IPS-20b (cell line): ENCODE results near the gene TXLNG.

Experiments
- H3K27ac ChIP-seq: one replicate; pipeline ENCODE4 v1.5.1; 2013; ENCODE audit warnings: low read length
- H3K27me3 ChIP-seq: 2 replicates; pipeline ENCODE4 v1.6.1; 2013; ENCODE audit warnings: mild to moderate bottlenecking, low read length, inconsistent platforms; ENCODE audit not compliant: insufficient read depth
- H3K36me3 ChIP-seq: 2 replicates; pipeline ENCODE4 v1.6.1; 2013; ENCODE audit warnings: low read depth, mild to moderate bottlenecking, inconsistent platforms, low read length, moderate library complexity; ENCODE audit not compliant: insufficient read depth
- H3K4me1 ChIP-seq: 2 replicates; pipeline ENCODE4 v1.6.1; 2013; ENCODE audit warnings: mild to moderate bottlenecking, control low read depth, inconsistent platforms, low read length, moderate library complexity; ENCODE audit not compliant: insufficient read depth
- H3K4me3 ChIP-seq: 2 replicates; pipeline ENCODE4 v1.5.1; 2013; ENCODE audit warnings: mild to moderate bottlenecking, low read length, inconsistent platforms
- H3K9ac ChIP-seq: 2 replicates; pipeline ENCODE4 v1.6.1; 2013; ENCODE audit warnings: low read depth, mild to moderate bottlenecking, inconsistent platforms, low read length, moderate library complexity
- H3K9me3 ChIP-seq: 2 replicates; pipeline ENCODE4 v1.6.1; 2013; ENCODE audit warnings: mild to moderate bottlenecking, low read depth, low read length, inconsistent platforms; ENCODE audit not compliant: insufficient read depth

The TXLNG gene

DNA sequence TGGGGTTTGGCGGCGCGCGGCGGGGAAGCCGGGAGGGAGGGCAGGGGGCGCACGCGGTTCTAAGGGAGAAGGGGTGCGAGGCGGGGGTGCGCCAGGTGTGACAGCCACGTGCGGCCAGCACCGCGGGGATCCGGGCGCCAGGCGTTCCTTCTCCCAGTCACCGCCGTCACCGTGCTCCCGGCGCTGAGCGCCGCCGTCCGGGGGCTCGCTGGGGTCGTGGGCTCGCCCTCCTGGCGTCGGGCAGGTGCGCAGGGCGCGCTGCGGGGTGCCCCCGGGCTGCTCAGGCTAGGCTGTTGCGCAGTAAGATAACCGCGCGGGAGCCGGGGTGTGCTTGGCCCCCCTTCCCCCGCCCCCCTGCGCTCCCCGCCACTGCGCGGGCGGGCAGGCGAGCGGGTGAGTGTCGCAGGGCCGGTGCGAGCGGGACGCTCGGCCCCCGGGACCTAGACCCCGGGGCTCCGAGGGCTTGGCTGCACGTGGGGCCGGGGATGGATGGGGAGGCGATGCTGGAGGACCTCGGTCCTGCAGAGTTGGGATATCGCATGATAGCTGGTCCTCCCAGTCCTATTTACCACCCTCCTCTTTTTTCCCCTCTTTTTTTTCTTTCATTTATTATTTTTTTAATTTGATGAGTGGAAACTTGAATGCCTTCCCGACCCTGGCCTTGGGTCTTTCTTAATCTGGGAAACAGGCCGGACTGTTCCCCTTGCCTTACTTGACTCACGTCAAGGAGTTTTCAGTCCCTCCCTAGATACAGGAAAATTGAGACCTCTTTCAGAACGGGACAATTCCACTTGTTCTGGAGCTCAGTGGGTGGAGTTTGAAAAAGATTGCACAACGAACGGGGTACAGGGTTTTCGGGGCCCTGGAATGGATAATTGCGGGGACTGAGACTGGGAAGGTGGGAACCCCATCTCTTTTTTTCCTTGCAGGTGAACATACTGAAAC, 797 bp downstream of the TXLNG start:
- Histone ChIP-seq H3K36me3 (peaks cover 29% of the 10 kb centered on the region; the same call in 1 of the 2 replicates), H3K9me3 (no peaks in the 10 kb centered on the region), H3K4me1 (peaks cover 4% of the 10 kb centered on the region; the same call in 1 of the 2 replicates), H3K27ac (no peak overlapping the region), H3K27me3 (no peaks in the 10 kb centered on the region), H3K4me3 (peak overlapping the region; percentile 96), H3K9ac (peak overlapping the region; percentile 74; the same call in 1 of the 2 replicates)

- Histone ChIP-seq H3K4me1 (peaks cover 4% of the 10 kb centered on the region; the same call in 1 of the 2 replicates), H3K9ac (no peak overlapping the region), H3K36me3 (peaks cover 38% of the 10 kb centered on the region; the same call in 1 of the 2 replicates), H3K4me3 (no peak overlapping the region; the same call in 1 of the 2 replicates), H3K27ac (no peak overlapping the region), H3K9me3 (no peaks in the 10 kb centered on the region), H3K27me3 (no peaks in the 10 kb centered on the region)
Measured at GRCh38 chrX:16788477-16788876, 2.2 kb downstream of the TXLNG start.

GRCh38 chrX:16796298-16796697, 10.0 kb downstream of the TXLNG start:
- Histone ChIP-seq H3K27ac (no peak overlapping the region), H3K36me3 (peaks cover 33% of the 10 kb centered on the region), H3K4me3 (no peak overlapping the region), H3K9me3 (no peaks in the 10 kb centered on the region), H3K27me3 (no peaks in the 10 kb centered on the region), H3K4me1 (no peaks in the 10 kb centered on the region), H3K9ac (no peak overlapping the region)

- no peak overlapping the region for H3K4me3 ChIP-seq
- no peaks in the 10 kb centered on the region for H3K27me3 ChIP-seq
- H3K4me1 ChIP-seq, result no peaks in the 10 kb centered on the region
- no peaks in the 10 kb centered on the region for H3K9me3 ChIP-seq
- peaks cover 31% of the 10 kb centered on the region for H3K36me3 ChIP-seq
- H3K27ac ChIP-seq, result no peak overlapping the region
- no peak overlapping the region for H3K9ac ChIP-seq
Measured at GRCh38 chrX:16797358-16797757, 11.1 kb downstream of the TXLNG start.

GRCh38 chrX:16797841-16798240, 11.6 kb downstream of the TXLNG start:
- no peak overlapping the region for H3K9ac ChIP-seq
- H3K36me3 ChIP-seq, result peaks cover 32% of the 10 kb centered on the region
- no peaks in the 10 kb centered on the region for H3K9me3 ChIP-seq
- H3K4me1 ChIP-seq, result no peaks in the 10 kb centered on the region
- no peak overlapping the region for H3K4me3 ChIP-seq
- no peaks in the 10 kb centered on the region for H3K27me3 ChIP-seq
- no peak overlapping the region for H3K27ac ChIP-seq

DNA sequence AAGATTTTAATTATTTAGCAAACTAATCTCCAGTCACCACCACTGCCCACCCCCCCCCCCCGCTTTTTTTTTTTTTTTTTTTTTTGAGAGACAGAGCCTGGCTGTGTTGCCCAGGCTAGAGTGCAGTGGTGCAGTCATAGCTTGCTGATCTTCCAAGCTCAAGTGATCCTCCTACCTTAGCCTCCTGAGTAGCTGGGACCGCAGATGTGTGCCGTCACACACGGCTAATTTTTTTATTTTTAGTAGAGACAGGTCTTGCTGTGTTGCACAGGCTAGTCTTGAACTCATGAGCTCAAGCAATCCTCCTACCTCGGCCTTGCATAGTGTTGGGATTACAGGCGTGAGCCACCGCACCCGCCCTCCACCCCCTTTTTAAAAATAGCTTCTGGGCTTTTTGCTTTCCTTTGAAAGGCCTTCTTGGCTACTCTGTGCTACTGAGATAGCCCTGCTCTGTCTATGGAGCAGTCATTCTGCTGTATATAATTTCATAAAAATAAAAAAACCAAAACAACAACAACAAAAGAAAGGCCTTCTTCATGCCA, 18.7 kb downstream of the TXLNG start:
- H3K9ac ChIP-seq, result no peak overlapping the region
- H3K4me3 ChIP-seq, result no peak overlapping the region
- H3K27me3 ChIP-seq, result no peaks in the 10 kb centered on the region
- 0 out of 2 replicates have a peak, but pooled peaks cover 4% of the 10 kb centered on the region for H3K4me1 ChIP-seq
- H3K9me3 ChIP-seq, result no peaks in the 10 kb centered on the region
- H3K36me3 ChIP-seq, result peaks cover 22% of the 10 kb centered on the region
- H3K27ac ChIP-seq, result no peak overlapping the region

- no peak overlapping the region for H3K4me3 ChIP-seq
- H3K9ac ChIP-seq, result no peak overlapping the region
- no peaks in the 10 kb centered on the region for H3K27me3 ChIP-seq
- 0 out of 2 replicates have a peak, but pooled peaks cover 4% of the 10 kb centered on the region for H3K4me1 ChIP-seq
- peaks cover 15% of the 10 kb centered on the region for H3K36me3 ChIP-seq
- no peaks in the 10 kb centered on the region for H3K9me3 ChIP-seq
- H3K27ac ChIP-seq, result no peak overlapping the region
Measured at GRCh38 chrX:16807548-16807947, 21.3 kb downstream of the TXLNG start.

GRCh38 chrX:16807976-16808542, 21.8 kb downstream of the TXLNG start:
- peaks cover 12% of the 10 kb centered on the region for H3K36me3 ChIP-seq
- no peaks in the 10 kb centered on the region for H3K27me3 ChIP-seq
- 0 out of 2 replicates have a peak, but pooled peaks cover 4% of the 10 kb centered on the region for H3K4me1 ChIP-seq
- no peaks in the 10 kb centered on the region for H3K9me3 ChIP-seq
- H3K9ac ChIP-seq, result no peak overlapping the region
- no peak overlapping the region for H3K4me3 ChIP-seq
- no peak overlapping the region for H3K27ac ChIP-seq

GRCh38 chrX:16814597-16814996, 28.3 kb downstream of the TXLNG start:
- Histone ChIP-seq H3K9ac (no peak overlapping the region), H3K36me3 (peaks cover 32% of the 10 kb centered on the region)

DNA sequence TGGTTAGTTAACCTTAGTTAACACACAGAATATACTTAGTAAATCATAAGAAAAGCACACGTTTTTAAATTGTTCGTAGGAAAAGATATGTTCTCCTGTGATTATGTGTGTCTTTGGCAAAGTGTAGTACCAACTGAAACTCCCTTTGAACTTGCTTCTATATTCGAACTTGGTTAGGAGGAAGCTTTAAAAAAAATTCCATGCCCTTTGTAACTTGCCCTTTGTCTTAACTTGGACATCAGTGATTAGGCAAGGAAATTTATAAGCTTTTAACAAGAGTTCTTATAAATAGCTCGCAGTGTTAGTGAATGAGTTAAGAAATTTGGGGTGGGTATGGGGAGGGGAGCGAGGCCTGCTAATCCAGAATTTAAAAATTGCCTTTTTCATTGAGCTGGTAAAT, 33.4 kb downstream of the TXLNG start:
- Histone ChIP-seq H3K9me3 (no peaks in the 10 kb centered on the region), H3K9ac (no peak overlapping the region), H3K27ac (no peak overlapping the region), H3K27me3 (no peaks in the 10 kb centered on the region), H3K36me3 (peaks cover 71% of the 10 kb centered on the region), H3K4me1 (no peaks in the 10 kb centered on the region), H3K4me3 (no peak overlapping the region)

More at GRCh38 chrX:16814597-16814996, 28.3 kb downstream of the TXLNG start:
- Histone ChIP-seq H3K27me3 (no peaks in the 10 kb centered on the region), H3K4me1 (no peaks in the 10 kb centered on the region), H3K9me3 (no peaks in the 10 kb centered on the region), H3K4me3 (no peak overlapping the region), H3K27ac (no peak overlapping the region)

- no peak overlapping the region for H3K9ac ChIP-seq
- H3K36me3 ChIP-seq, result peaks cover 67% of the 10 kb centered on the region
- H3K9me3 ChIP-seq, result no peaks in the 10 kb centered on the region
- H3K27me3 ChIP-seq, result no peaks in the 10 kb centered on the region
- H3K27ac ChIP-seq, result no peak overlapping the region
- no peak overlapping the region for H3K4me3 ChIP-seq
- H3K4me1 ChIP-seq, result no peaks in the 10 kb centered on the region
Measured at GRCh38 chrX:16822723-16823122, 36.5 kb downstream of the TXLNG start.
